Fibroblast of villous mesenchyme (primary cell): ENCODE measurements around the gene MICAL2. TPM values are rescaled to one million over a fixed set of nuclear protein-coding genes. Genes with fewer than 3 reads are reported as not detected.
A peak's percentile ranks its signal among the peaks of the same experiment; 100 is the strongest.

Experiments
- DNase-seq: peaks from one replicate; pipeline ENCODE4 v3.0.0-alpha.2; 2010; ENCODE audit warnings: low read depth
- H3K4me3 ChIP-seq: 2 replicates; pipeline ENCODE4 v1.5.1; 2011; ENCODE audit warnings: low read depth, mild to moderate bottlenecking, low read length
- total RNA-seq: library from RNA; depleted of rRNA; stranded (reverse); fragments of >200 nt; gene quantifications from 2 replicates; pipeline ENCODE4 v1.2.3, GENCODE V29; 2012
- TF ChIP-seq, protein P1 (sequence below): IDR thresholded peaks from 2 replicates; pipeline ENCODE4 v1.5.1; 2012; ENCODE audit warnings: low read depth, mild to moderate bottlenecking, low read length; ENCODE audit not compliant: insufficient read depth

The MICAL2 gene
- total RNA-seq, 1 donor: 164 TPM

DNA sequence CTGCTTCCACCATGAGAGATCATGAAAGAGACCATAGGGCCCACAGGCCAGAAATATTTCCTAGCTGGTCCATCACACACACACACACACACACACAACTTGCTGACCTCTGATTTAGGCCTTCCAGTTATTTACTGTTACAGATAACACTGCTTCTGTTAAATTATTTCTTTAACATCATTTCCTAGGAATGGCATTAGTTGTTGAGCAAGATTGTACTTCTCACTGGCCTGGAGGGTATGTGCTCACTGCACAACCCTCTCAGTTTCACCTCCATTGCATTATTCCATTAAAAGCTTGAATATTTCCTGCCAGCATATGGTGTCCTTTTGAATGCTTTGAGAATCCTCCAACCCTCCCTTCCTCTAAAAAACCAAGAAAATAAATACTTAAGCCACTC is 104.4 kb downstream of the MICAL2 start:
- TF ChIP-seq, protein P1, sequence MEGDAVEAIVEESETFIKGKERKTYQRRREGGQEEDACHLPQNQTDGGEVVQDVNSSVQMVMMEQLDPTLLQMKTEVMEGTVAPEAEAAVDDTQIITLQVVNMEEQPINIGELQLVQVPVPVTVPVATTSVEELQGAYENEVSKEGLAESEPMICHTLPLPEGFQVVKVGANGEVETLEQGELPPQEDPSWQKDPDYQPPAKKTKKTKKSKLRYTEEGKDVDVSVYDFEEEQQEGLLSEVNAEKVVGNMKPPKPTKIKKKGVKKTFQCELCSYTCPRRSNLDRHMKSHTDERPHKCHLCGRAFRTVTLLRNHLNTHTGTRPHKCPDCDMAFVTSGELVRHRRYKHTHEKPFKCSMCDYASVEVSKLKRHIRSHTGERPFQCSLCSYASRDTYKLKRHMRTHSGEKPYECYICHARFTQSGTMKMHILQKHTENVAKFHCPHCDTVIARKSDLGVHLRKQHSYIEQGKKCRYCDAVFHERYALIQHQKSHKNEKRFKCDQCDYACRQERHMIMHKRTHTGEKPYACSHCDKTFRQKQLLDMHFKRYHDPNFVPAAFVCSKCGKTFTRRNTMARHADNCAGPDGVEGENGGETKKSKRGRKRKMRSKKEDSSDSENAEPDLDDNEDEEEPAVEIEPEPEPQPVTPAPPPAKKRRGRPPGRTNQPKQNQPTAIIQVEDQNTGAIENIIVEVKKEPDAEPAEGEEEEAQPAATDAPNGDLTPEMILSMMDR: no peak
- peak; percentile 82 for DNase-seq
- no peak overlapping the region for H3K4me3 ChIP-seq

DNA sequence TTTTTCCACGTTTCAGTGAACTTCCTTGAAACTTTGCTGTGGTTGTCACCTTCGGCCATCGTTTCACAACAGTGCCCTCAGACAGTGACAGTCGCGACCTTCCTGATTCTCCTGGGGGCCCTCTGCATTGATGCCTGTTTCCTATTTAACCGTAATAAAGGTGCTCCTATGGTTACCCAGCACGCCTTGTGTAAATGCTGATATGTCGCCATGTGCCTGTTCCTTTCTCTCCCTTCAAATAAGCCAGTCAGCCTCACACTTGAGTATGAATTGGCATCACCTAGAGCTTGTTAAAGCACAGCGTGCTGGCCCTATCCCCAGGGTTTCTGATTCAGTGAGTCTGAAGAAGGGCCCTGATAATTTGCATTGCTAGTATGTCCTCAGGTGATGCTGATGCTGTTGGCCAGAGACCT is 104.8 kb downstream of the MICAL2 start:
- no peak for DNase-seq
- TF ChIP-seq, protein P1: no peak
- no peak overlapping the region for H3K4me3 ChIP-seq

DNA sequence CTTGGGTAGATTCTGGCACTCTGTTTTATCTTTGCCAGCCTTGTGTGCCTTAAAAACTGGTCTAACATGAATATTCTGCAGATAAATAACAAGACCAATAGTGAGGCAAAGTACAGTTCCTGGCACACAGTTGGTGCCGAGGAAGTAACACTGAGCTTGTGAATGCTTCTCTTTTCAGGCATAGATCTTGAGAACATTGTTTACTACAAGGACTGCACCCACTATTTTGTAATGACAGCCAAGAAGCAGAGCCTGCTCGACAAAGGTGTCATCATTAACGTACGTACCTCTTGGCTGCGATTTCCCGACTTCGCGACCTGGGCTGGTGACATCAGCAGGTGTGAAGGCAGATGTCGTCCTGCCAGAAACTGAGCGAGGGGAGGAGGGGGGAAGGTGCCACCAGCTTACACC is 105.7 kb downstream of the MICAL2 start:
- TF ChIP-seq, protein P1: no peak

DNA sequence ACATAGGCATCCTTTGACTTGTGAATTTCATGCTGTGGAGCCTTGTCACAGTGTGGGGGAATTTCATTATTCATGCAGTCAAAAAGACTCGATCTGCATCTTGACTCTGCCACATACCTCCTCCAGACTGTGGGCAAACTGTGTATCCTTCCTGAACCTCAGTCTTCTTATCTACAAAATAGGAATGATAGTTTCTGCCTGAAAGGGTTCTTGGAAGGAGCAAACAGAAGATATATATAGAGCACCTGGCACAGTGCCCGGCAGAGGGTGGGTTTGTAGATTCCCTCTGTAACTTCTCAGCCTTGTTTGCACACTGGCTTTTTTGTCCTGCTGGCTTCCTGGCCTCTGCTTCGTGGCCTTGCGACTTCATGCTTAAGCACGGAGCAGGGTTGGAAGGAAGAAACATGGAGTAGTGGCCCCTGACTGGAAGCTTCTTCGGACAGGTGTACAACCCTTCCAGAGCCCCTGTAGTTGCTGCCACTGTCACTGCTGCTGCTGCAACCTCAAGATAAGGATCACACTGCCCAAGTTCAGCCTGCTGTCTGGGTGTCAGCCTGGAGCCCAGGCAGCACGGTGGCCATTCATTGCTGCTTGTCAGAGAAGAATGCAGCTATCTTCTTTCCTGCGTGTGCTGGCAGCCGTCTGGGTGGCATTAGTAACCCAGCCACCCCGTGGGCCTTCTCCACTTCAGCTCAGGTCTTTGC is 106.4 kb downstream of the MICAL2 start:
- TF ChIP-seq, protein P1: no peak
- DNase-seq: peak; percentile 59
- no peak overlapping the region for H3K4me3 ChIP-seq

More for the DNA sequence above, 105.7 kb downstream of the MICAL2 start:
- DNase-seq: no peak
- H3K4me3 ChIP-seq: no peak overlapping the region

DNA sequence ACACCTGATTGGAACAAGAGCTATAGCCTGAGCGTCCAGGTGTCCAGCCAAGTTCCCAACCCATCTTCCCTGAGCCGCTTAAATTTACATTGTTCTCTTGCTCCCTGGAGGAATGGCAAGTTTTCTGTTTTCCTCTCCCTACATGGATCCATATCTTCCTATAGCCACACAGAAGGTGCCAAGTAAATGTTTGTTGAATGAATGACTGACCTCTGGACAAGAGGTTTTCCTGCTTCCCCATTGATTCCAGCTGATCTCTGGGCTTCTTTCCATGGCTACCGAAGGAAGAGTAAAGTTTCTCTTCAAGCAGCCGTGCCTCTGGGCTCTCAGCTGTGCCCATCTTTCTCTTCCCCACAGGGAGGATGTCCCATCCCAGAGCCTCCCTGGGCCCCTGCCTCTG is 107.5 kb downstream of the MICAL2 start:
- TF ChIP-seq, protein P1: no peak
- DNase-seq: no peak
- no peak overlapping the region for H3K4me3 ChIP-seq

DNA sequence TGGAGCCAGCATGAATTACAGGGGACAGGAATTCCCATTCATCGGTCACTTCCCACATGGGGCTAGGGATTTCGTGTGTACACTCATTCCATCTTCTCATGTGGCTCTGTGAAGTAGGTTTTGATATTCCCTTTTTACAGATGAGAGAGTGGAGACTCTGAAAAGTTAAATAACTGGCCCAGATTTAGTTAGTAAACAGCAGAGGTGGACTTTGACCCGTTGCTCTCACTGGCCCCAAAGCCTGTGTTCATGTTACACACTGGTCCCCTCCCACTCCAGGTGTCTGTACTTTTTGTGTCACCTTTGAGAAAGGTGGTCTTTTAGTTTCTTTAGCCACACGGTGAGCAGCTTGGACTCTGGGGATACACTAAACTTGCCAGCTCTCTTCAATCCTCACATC is 108.5 kb downstream of the MICAL2 start:
- TF ChIP-seq, protein P1: no peak
- no peak for DNase-seq
- H3K4me3 ChIP-seq: no peak overlapping the region

DNA sequence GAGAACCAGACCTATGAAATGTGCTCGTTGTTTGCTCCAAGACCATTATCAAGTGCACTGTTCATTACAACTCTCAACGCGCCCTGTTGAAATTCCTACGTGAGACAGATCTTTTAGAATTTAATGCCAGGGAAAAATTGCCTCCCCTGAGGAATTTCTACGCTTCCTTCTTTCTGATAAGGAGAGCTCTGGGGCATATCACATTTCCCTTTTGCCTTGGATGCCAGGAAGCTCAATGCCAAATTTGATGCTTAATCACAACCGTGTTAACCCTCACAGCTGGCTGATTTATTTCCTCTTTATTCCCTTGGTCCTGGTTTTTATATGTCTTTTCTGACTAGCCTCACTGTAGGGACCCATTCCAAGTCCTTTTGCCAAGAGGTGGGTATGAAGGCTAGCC is 109.4 kb downstream of the MICAL2 start:
- TF ChIP-seq, protein P1: no peak
- no peak overlapping the region for H3K4me3 ChIP-seq
- DNase-seq: no peak
